ENCODE data around the gene IRF6. TPM values are rescaled to one million over a fixed set of nuclear protein-coding genes. Genes with fewer than 3 reads are reported as not detected.

The IRF6 gene
- total RNA-seq, 1 donor from 2014 or later, result 28.2 TPM

GRCh38 chr1:209822706-209823105, 16.8 kb upstream of the IRF6 start:
- no peak overlapping the region for H3K4me3 Mint-ChIP-seq
- peaks cover 40% of the 10 kb centered on the region for H3K4me1 Mint-ChIP-seq (ENCODE audit: unreplicated experiment)
- H3K27ac Mint-ChIP-seq, result no peak overlapping the region
- peaks cover 15% of the 10 kb centered on the region for H3K27me3 Mint-ChIP-seq
- DNase-seq (ENCODE audit: extremely low spot score, unreplicated experiment), result no peak
- peaks cover 4% of the 10 kb centered on the region for H3K9me3 Mint-ChIP-seq
- no peaks in the 10 kb centered on the region for H3K36me3 Mint-ChIP-seq
- TF ChIP-seq CTCF (conservative IDR thresholded peaks at IDR 0.05), result no peak

DNA sequence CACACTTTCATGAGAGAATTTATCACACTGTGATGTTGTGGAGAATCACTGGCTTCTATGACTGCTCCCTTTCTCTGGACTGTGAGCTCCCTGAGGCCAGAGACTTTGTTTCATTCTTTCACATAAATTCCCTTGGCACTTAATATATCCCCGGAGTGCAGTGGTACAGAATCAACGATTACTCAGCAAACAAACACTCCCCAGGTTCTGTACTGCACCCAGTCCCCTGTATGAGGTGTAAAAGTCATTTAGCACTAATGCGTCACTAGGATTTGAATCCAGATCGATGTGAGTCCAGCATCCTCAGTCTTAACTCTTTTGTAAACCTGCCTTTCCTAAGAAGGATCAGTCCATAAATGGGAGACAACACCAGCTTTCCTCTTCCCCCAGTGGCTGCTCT, 15.0 kb upstream of the IRF6 start:
- H3K27me3 Mint-ChIP-seq, result peaks cover 15% of the 10 kb centered on the region
- TF ChIP-seq CTCF (conservative IDR thresholded peaks at IDR 0.05), result no peak
- no peaks in the 10 kb centered on the region for H3K36me3 Mint-ChIP-seq
- no peaks in the 10 kb centered on the region for H3K9me3 Mint-ChIP-seq
- H3K4me3 Mint-ChIP-seq, result no peak overlapping the region
- no peak for DNase-seq (ENCODE audit: extremely low spot score, unreplicated experiment)
- H3K4me1 Mint-ChIP-seq (ENCODE audit: unreplicated experiment), result peaks cover 30% of the 10 kb centered on the region
- no peak overlapping the region for H3K27ac Mint-ChIP-seq

- peaks cover 15% of the 10 kb centered on the region for H3K27me3 Mint-ChIP-seq
- TF ChIP-seq CTCF (conservative IDR thresholded peaks at IDR 0.05), result no peak
Measured at GRCh38 chr1:209819058-209819457, 13.1 kb upstream of the IRF6 start.

DNA sequence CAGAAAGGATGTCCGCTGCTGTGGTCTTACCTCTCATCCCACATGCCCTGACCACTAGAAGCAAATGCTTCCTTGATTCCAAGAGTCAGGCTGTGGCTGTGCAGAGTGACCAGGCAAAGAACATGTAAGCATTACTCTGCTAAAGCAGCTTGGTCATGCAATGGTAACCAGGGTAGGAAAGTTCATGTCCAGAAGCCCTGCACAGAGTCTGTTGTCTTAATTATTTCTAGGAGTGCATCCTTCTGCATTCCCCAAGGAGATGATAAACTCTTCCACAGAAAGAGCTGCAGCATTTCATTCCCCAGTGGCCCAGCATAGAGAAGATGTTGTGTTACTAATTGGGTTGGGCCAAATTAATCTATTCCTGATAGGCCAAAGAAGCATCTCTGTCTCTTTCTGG, 11.7 kb upstream of the IRF6 start:
- H3K36me3 Mint-ChIP-seq, result no peaks in the 10 kb centered on the region
- no peak for TF ChIP-seq CTCF (conservative IDR thresholded peaks at IDR 0.05)
- H3K9me3 Mint-ChIP-seq, result no peaks in the 10 kb centered on the region
- peaks cover 15% of the 10 kb centered on the region for H3K4me1 Mint-ChIP-seq (ENCODE audit: unreplicated experiment)
- no peak for DNase-seq (ENCODE audit: extremely low spot score, unreplicated experiment)
- no peak overlapping the region for H3K4me3 Mint-ChIP-seq
- H3K27me3 Mint-ChIP-seq, result peaks cover 12% of the 10 kb centered on the region
- peak overlapping the region; percentile 32 for H3K27ac Mint-ChIP-seq

More at GRCh38 chr1:209819058-209819457, 13.1 kb upstream of the IRF6 start:
- Mint-ChIP-seq H3K4me3 (no peak overlapping the region), H3K27ac (no peak overlapping the region), H3K4me1 (ENCODE audit: unreplicated experiment) (peaks cover 26% of the 10 kb centered on the region), H3K9me3 (no peaks in the 10 kb centered on the region), H3K36me3 (no peaks in the 10 kb centered on the region)
- no peak for DNase-seq (ENCODE audit: extremely low spot score, unreplicated experiment)

GRCh38 chr1:209816923-209817322, 11.0 kb upstream of the IRF6 start:
- Mint-ChIP-seq H3K36me3 (no peaks in the 10 kb centered on the region), H3K4me1 (ENCODE audit: unreplicated experiment) (peaks cover 14% of the 10 kb centered on the region), H3K9me3 (no peaks in the 10 kb centered on the region), H3K27ac (no peak overlapping the region), H3K27me3 (peaks cover 12% of the 10 kb centered on the region), H3K4me3 (no peak overlapping the region)
- no peak for TF ChIP-seq CTCF (conservative IDR thresholded peaks at IDR 0.05)
- DNase-seq (ENCODE audit: extremely low spot score, unreplicated experiment), result no peak

GRCh38 chr1:209815931-209816341, 10.0 kb upstream of the IRF6 start:
- H3K36me3 Mint-ChIP-seq, result no peaks in the 10 kb centered on the region
- no peak for DNase-seq (ENCODE audit: extremely low spot score, unreplicated experiment)
- peaks cover 11% of the 10 kb centered on the region for H3K4me1 Mint-ChIP-seq (ENCODE audit: unreplicated experiment)
- no peak for TF ChIP-seq CTCF (conservative IDR thresholded peaks at IDR 0.05)
- peak overlapping the region; percentile 92 for H3K27ac Mint-ChIP-seq
- no peaks in the 10 kb centered on the region for H3K9me3 Mint-ChIP-seq
- H3K27me3 Mint-ChIP-seq, result peaks cover 7% of the 10 kb centered on the region
- peak overlapping the region; percentile 38 for H3K4me3 Mint-ChIP-seq
